WTC11 (cell line): ENCODE data around the gene ROBO1.

ENCODE experiments used
- CBFB ChIP-seq: sonication (generic); formaldehyde crosslinking; IDR thresholded peaks from 2 replicates; pipeline ENCODE4 v1.8.1; 2022; ENCODE audit warnings: mild to moderate bottlenecking, low read depth, missing genetic modification reagents
- ESRRA ChIP-seq: sonication (generic); formaldehyde crosslinking; IDR thresholded peaks from 2 replicates; pipeline ENCODE4 v1.8.1; 2022; ENCODE audit warnings: mild to moderate bottlenecking, missing genetic modification reagents, borderline replicate concordance
- JUN ChIP-seq: sonication (generic); formaldehyde crosslinking; IDR thresholded peaks from 2 replicates; pipeline ENCODE4 v1.8.0; 2023; ENCODE audit warnings: mild to moderate bottlenecking, missing genetic modification reagents
- NFYB ChIP-seq: sonication (generic); formaldehyde crosslinking; conservative IDR thresholded peaks from 2 replicates; pipeline ENCODE4 v1.8.0; 2022; ENCODE audit warnings: low read depth, missing genetic modification reagents
- SMAD3 ChIP-seq: sonication (generic); formaldehyde crosslinking; IDR thresholded peaks from 2 replicates; pipeline ENCODE4 v1.8.0; 2022; ENCODE audit warnings: missing genetic modification reagents, mild to moderate bottlenecking, borderline replicate concordance
- SP1 ChIP-seq: sonication (generic); formaldehyde crosslinking; conservative IDR thresholded peaks from 2 replicates; pipeline ENCODE4 v1.8.1; 2022; ENCODE audit warnings: missing genetic modification reagents
- TP53 ChIP-seq: sonication (generic); formaldehyde crosslinking; IDR thresholded peaks from 2 replicates; pipeline ENCODE4 v1.8.1; 2023; ENCODE audit warnings: mild to moderate bottlenecking, missing genetic modification reagents
- TF ChIP-seq, protein P1 (sequence below): sonication (generic); formaldehyde crosslinking; IDR thresholded peaks from 2 replicates; pipeline ENCODE4 v1.8.0; 2022; ENCODE audit warnings: mild to moderate bottlenecking, missing genetic modification reagents
- TF ChIP-seq, protein P2 (sequence below): sonication (generic); formaldehyde crosslinking; IDR thresholded peaks from 2 replicates; pipeline ENCODE4 v1.8.0; 2022; ENCODE audit warnings: mild to moderate bottlenecking, missing genetic modification reagents
- TF ChIP-seq, protein P3 (sequence below): fragments of 200-600 bp; IDR thresholded peaks from 2 replicates; pipeline ENCODE4 v1.8.0; 2022; ENCODE audit warnings: antibody characterized with exemption
- TF ChIP-seq, protein P4 (sequence below): sonication (generic); formaldehyde crosslinking; IDR thresholded peaks from 2 replicates; pipeline ENCODE4 v1.8.0; 2023; ENCODE audit warnings: missing genetic modification reagents, mild to moderate bottlenecking, borderline replicate concordance
- TF ChIP-seq, protein P5 (sequence below): fragments of 250-450 bp; sonication (Bioruptor Pico); IDR thresholded peaks from 2 replicates; pipeline ENCODE4 v1.8.0; 2021; ENCODE audit warnings: mild to moderate bottlenecking
- TF ChIP-seq, protein P6 (sequence below): sonication (generic); formaldehyde crosslinking; IDR thresholded peaks from 2 replicates; pipeline ENCODE4 v1.8.1; 2022; ENCODE audit warnings: low read depth, missing genetic modification reagents, borderline replicate concordance
- TF ChIP-seq, protein P7 (sequence below): sonication (generic); formaldehyde crosslinking; IDR thresholded peaks from 2 replicates; pipeline ENCODE4 v1.8.1; 2022; ENCODE audit warnings: low read depth, mild to moderate bottlenecking, moderate library complexity, missing genetic modification reagents, borderline replicate concordance

DNA sequence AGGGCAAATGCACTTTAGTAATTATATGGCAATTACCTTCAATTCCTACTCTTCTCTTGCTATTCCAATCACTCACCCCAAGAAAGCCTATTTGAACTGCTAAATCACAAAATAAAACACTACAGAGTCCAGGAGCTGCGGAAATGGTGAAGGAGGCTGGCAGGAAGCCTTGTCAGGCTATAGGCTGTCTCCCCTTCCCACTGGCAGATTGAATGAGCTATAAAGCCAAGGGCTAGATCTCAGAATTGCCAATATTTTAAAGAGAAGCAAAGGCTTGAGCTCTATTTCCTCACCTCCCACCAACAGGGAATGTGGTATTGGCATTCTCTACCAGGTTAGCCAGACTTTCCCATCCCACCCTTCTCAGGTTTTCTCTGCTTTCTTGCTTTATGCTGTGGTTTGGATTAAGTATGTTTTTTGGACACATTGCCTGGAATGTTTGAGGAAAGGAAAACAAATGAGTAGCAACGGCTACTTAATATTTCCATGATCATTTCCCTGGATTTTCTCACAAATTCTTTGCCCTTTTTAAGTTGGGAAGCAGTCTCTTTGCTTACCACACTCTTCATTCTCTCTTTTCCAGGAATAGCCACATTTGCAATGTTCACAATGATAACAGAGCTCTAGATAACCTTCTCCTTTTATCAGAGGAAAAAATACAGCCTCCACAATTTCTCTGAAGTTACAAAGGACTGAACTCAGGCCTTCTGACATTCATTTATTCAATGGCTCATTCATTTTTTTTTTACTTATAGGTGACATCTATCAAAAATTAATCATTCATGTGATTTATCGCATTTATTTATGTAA, 1125.4 kb downstream of the ROBO1 start:
- TF ChIP-seq, protein P1, sequence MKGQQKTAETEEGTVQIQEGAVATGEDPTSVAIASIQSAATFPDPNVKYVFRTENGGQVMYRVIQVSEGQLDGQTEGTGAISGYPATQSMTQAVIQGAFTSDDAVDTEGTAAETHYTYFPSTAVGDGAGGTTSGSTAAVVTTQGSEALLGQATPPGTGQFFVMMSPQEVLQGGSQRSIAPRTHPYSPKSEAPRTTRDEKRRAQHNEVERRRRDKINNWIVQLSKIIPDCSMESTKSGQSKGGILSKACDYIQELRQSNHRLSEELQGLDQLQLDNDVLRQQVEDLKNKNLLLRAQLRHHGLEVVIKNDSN, result no peak
- TF ChIP-seq NFYB (no peak), JUN (CRISPR knock-in tag) (no peak), SP1 (CRISPR knock-in tag) (no peak), CBFB (CRISPR knock-in tag) (no peak), SMAD3 (no peak), TP53 (no peak), ESRRA (CRISPR knock-in tag) (no peak)
- TF ChIP-seq, protein P2, sequence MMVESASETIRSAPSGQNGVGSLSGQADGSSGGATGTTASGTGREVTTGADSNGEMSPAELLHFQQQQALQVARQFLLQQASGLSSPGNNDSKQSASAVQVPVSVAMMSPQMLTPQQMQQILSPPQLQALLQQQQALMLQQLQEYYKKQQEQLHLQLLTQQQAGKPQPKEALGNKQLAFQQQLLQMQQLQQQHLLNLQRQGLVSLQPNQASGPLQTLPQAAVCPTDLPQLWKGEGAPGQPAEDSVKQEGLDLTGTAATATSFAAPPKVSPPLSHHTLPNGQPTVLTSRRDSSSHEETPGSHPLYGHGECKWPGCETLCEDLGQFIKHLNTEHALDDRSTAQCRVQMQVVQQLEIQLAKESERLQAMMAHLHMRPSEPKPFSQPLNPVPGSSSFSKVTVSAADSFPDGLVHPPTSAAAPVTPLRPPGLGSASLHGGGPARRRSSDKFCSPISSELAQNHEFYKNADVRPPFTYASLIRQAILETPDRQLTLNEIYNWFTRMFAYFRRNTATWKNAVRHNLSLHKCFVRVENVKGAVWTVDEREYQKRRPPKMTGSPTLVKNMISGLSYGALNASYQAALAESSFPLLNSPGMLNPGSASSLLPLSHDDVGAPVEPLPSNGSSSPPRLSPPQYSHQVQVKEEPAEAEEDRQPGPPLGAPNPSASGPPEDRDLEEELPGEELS (CRISPR knock-in tag), result no peak
- TF ChIP-seq, protein P3, sequence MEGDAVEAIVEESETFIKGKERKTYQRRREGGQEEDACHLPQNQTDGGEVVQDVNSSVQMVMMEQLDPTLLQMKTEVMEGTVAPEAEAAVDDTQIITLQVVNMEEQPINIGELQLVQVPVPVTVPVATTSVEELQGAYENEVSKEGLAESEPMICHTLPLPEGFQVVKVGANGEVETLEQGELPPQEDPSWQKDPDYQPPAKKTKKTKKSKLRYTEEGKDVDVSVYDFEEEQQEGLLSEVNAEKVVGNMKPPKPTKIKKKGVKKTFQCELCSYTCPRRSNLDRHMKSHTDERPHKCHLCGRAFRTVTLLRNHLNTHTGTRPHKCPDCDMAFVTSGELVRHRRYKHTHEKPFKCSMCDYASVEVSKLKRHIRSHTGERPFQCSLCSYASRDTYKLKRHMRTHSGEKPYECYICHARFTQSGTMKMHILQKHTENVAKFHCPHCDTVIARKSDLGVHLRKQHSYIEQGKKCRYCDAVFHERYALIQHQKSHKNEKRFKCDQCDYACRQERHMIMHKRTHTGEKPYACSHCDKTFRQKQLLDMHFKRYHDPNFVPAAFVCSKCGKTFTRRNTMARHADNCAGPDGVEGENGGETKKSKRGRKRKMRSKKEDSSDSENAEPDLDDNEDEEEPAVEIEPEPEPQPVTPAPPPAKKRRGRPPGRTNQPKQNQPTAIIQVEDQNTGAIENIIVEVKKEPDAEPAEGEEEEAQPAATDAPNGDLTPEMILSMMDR, result no peak
- TF ChIP-seq, protein P4, sequence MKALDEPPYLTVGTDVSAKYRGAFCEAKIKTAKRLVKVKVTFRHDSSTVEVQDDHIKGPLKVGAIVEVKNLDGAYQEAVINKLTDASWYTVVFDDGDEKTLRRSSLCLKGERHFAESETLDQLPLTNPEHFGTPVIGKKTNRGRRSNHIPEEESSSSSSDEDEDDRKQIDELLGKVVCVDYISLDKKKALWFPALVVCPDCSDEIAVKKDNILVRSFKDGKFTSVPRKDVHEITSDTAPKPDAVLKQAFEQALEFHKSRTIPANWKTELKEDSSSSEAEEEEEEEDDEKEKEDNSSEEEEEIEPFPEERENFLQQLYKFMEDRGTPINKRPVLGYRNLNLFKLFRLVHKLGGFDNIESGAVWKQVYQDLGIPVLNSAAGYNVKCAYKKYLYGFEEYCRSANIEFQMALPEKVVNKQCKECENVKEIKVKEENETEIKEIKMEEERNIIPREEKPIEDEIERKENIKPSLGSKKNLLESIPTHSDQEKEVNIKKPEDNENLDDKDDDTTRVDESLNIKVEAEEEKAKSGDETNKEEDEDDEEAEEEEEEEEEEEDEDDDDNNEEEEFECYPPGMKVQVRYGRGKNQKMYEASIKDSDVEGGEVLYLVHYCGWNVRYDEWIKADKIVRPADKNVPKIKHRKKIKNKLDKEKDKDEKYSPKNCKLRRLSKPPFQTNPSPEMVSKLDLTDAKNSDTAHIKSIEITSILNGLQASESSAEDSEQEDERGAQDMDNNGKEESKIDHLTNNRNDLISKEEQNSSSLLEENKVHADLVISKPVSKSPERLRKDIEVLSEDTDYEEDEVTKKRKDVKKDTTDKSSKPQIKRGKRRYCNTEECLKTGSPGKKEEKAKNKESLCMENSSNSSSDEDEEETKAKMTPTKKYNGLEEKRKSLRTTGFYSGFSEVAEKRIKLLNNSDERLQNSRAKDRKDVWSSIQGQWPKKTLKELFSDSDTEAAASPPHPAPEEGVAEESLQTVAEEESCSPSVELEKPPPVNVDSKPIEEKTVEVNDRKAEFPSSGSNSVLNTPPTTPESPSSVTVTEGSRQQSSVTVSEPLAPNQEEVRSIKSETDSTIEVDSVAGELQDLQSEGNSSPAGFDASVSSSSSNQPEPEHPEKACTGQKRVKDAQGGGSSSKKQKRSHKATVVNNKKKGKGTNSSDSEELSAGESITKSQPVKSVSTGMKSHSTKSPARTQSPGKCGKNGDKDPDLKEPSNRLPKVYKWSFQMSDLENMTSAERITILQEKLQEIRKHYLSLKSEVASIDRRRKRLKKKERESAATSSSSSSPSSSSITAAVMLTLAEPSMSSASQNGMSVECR (CRISPR knock-in tag), result no peak
- TF ChIP-seq, protein P5, sequence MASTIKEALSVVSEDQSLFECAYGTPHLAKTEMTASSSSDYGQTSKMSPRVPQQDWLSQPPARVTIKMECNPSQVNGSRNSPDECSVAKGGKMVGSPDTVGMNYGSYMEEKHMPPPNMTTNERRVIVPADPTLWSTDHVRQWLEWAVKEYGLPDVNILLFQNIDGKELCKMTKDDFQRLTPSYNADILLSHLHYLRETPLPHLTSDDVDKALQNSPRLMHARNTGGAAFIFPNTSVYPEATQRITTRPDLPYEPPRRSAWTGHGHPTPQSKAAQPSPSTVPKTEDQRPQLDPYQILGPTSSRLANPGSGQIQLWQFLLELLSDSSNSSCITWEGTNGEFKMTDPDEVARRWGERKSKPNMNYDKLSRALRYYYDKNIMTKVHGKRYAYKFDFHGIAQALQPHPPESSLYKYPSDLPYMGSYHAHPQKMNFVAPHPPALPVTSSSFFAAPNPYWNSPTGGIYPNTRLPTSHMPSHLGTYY, result no peak
- TF ChIP-seq, protein P6, sequence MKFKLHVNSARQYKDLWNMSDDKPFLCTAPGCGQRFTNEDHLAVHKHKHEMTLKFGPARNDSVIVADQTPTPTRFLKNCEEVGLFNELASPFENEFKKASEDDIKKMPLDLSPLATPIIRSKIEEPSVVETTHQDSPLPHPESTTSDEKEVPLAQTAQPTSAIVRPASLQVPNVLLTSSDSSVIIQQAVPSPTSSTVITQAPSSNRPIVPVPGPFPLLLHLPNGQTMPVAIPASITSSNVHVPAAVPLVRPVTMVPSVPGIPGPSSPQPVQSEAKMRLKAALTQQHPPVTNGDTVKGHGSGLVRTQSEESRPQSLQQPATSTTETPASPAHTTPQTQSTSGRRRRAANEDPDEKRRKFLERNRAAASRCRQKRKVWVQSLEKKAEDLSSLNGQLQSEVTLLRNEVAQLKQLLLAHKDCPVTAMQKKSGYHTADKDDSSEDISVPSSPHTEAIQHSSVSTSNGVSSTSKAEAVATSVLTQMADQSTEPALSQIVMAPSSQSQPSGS (CRISPR knock-in tag), result no peak
- TF ChIP-seq, protein P7, sequence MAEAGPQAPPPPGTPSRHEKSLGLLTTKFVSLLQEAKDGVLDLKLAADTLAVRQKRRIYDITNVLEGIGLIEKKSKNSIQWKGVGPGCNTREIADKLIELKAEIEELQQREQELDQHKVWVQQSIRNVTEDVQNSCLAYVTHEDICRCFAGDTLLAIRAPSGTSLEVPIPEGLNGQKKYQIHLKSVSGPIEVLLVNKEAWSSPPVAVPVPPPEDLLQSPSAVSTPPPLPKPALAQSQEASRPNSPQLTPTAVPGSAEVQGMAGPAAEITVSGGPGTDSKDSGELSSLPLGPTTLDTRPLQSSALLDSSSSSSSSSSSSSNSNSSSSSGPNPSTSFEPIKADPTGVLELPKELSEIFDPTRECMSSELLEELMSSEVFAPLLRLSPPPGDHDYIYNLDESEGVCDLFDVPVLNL (CRISPR knock-in tag), result no peak
